Naive B cell (primary cell): Measurements from ENCODE around the gene GSG1L. TPM values are rescaled to one million over a fixed set of nuclear protein-coding genes. Genes with fewer than 3 reads are reported as not detected.
"Not testable (repeated sequence)": the region's sequence is repeated elsewhere in the genome, so short reads cannot be mapped to it uniquely, and the experiment has no call there.

Source experiments
- ATAC-seq, 2 donors: fragments of 150-1000 bp; cut with Tn5 transposase; 2 replicates each; pipeline ENCODE4 v1.10.0; 2021; ENCODE audit warnings: low read depth in 2 of 2, mild to moderate bottlenecking in 2 of 2, moderate library complexity in 2 of 2
- DNase-seq: peaks from one replicate; pipeline ENCODE4 v3.0.0; 2022
- H3K27ac Mint-ChIP-seq, 6 donors: one replicate each; pipeline ENCODE4 v1.8.0; 2020 to 2022; ENCODE audit warnings: mild to moderate bottlenecking in 6 of 6, mixed read lengths in 6 of 6, moderate library complexity in 5 of 6, inconsistent platforms in 2 of 6
- H3K27me3 Mint-ChIP-seq, 3 donors: one replicate each; pipeline ENCODE4 v1.8.0; 2021 to 2022; ENCODE audit warnings: mixed read lengths in 3 of 3, mild to moderate bottlenecking in 1 of 3
- H3K36me3 Mint-ChIP-seq, 2 donors: one replicate each; pipeline ENCODE4 v1.8.0; 2020 to 2022; ENCODE audit warnings: mixed read lengths in 2 of 2, inconsistent platforms in 1 of 2, mild to moderate bottlenecking in 1 of 2
- H3K4me1 Mint-ChIP-seq, 3 donors: one replicate each; pipeline ENCODE4 v1.8.0; 2020 to 2022; ENCODE audit warnings: mixed read lengths in 3 of 3, inconsistent platforms in 1 of 3, mild to moderate bottlenecking in 1 of 3, moderate library complexity in 1 of 3
- H3K4me3 Mint-ChIP-seq, 8 donors: one replicate each; pipeline ENCODE4 v1.8.0; 2020 to 2022; ENCODE audit warnings: mild to moderate bottlenecking in 8 of 8, mixed read lengths in 8 of 8, moderate library complexity in 8 of 8, inconsistent platforms in 2 of 8
- H3K9me3 Mint-ChIP-seq, 7 donors: one replicate each; pipeline ENCODE4 v1.8.0; 2020 to 2022; ENCODE audit warnings: mixed read lengths in 7 of 7, mild to moderate bottlenecking in 5 of 7, inconsistent platforms in 2 of 7, moderate library complexity in 1 of 7
- polyA plus RNA-seq, 6 donors: library from polyadenylated mRNA; unstranded; fragments of 300-500 nt; fragmentation: Illumina TruSeq; gene quantifications; one replicate each; pipeline ENCODE4 v1.2.3, GENCODE V29; 2021; ENCODE audit warnings: low read depth in 6 of 6

Gene GSG1L
- polyA plus RNA-seq, 6 donors from 2014 or later = not detected

- Mint-ChIP-seq H3K27me3 (no peaks in the 10 kb centered on the region), H3K27ac (no peak overlapping the region), H3K36me3 (peaks cover 12 to 18% of the 10 kb centered on the region in 2 donors), H3K9me3 (peaks cover 0 to 8% (median 4%) of the 10 kb centered on the region in 7 donors), H3K4me1 (peaks cover 3 to 6% (median 5%) of the 10 kb centered on the region in 3 donors), H3K4me3 (no peak overlapping the region)
- no peak for DNase-seq
- ATAC-seq = no peak
Observed at GRCh38 chr16:27743963-27744362, 319.6 kb downstream of the GSG1L start.

DNA sequence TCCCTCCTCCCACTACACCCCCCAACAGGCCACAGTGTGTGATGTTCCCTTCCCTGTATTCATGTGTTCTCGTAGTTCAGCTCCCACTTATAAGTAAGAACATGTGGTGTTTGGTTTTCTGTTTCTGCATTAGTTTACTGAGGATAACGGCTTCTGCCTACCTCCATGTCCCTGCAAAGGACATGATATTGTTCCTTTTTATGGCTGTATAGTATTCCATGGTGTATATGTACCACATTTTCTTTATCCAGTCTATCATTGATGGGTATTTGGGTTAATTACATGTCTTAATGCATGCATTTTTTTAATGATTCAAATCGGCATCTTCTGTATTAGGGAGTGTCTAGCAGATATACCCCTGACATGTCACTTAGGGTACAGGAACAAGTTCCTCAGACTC, 320.5 kb downstream of the GSG1L start:
- H3K36me3 Mint-ChIP-seq = peaks cover 22 to 25% of the 10 kb centered on the region in 2 donors
- H3K9me3 Mint-ChIP-seq, H3K27me3 Mint-ChIP-seq, H3K4me3 Mint-ChIP-seq, ATAC-seq, H3K4me1 Mint-ChIP-seq, H3K27ac Mint-ChIP-seq, DNase-seq: not testable (repeated sequence)

- H3K36me3 Mint-ChIP-seq = peaks cover 23 to 27% of the 10 kb centered on the region in 2 donors
- no peak for DNase-seq
- H3K4me3 Mint-ChIP-seq = no peak overlapping the region
- peaks cover 0 to 8% (median 4%) of the 10 kb centered on the region in 7 donors for H3K9me3 Mint-ChIP-seq
- no peaks in the 10 kb centered on the region for H3K4me1 Mint-ChIP-seq
- no peak overlapping the region for H3K27ac Mint-ChIP-seq
- no peak for ATAC-seq
- no peaks in the 10 kb centered on the region for H3K27me3 Mint-ChIP-seq
Observed at GRCh38 chr16:27742333-27742732, 321.2 kb downstream of the GSG1L start.

- no peak for DNase-seq
- peaks cover 0 to 8% (median 4%) of the 10 kb centered on the region in 7 donors for H3K9me3 Mint-ChIP-seq
- H3K4me1 Mint-ChIP-seq = no peaks in the 10 kb centered on the region
- H3K36me3 Mint-ChIP-seq = peaks cover 31 to 34% of the 10 kb centered on the region in 2 donors
- no peak overlapping the region for H3K4me3 Mint-ChIP-seq
- no peak for ATAC-seq
- no peaks in the 10 kb centered on the region for H3K27me3 Mint-ChIP-seq
- peak overlapping the region in 1 of 6 donors; percentile 44 for H3K27ac Mint-ChIP-seq
Observed at GRCh38 chr16:27740496-27741201, 322.9 kb downstream of the GSG1L start.

DNA sequence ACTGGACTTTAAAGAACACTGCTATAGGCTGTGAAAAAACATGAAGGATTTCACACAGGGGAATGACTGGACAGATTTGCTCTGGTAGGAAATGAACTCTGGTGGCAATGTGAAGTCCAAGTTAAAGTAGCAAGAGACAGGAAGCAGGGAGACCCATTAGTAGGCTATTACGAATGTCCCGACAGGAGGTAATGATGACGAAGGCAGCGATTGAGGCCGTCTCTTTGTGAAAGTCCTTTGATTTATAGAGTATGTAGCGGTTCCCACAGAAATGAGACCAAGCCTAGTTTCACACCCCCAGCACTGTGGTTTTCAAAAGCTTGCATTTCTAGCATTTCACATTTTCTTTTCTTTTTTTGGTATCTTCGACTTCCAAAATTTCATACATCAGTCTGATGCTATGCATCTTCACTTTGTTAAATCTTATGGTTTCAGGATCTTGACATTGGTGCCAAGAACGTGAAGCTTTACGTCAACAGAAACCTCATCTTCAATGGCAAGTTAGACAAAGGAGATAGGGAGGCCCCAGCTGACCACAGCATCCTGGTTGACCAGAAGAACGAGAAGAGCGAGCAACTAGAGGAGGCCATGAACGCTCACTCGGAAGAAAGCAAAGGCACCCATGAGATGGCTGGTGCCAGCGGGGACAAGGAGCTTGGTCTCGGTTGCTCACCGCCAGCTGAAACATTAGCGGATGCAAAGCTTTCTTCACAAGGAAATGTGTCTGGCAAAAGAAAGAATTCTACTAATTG, 323.7 kb downstream of the GSG1L start:
- no peaks in the 10 kb centered on the region for H3K4me1 Mint-ChIP-seq
- peaks cover 0 to 8% (median 4%) of the 10 kb centered on the region in 7 donors for H3K9me3 Mint-ChIP-seq
- no peak overlapping the region for H3K27ac Mint-ChIP-seq
- DNase-seq (no peak), ATAC-seq (no peak)
- H3K27me3 Mint-ChIP-seq = no peaks in the 10 kb centered on the region
- no peak overlapping the region for H3K4me3 Mint-ChIP-seq
- peaks cover 26 to 31% of the 10 kb centered on the region in 2 donors for H3K36me3 Mint-ChIP-seq

- H3K9me3 Mint-ChIP-seq = peaks cover 0 to 8% (median 4%) of the 10 kb centered on the region in 7 donors
- peaks cover 28 to 31% of the 10 kb centered on the region in 2 donors for H3K36me3 Mint-ChIP-seq
- DNase-seq (no peak), ATAC-seq (no peak)
- no peak overlapping the region for H3K4me3 Mint-ChIP-seq
- no peak overlapping the region for H3K27ac Mint-ChIP-seq
- H3K27me3 Mint-ChIP-seq = no peaks in the 10 kb centered on the region
- no peaks in the 10 kb centered on the region for H3K4me1 Mint-ChIP-seq
Observed at GRCh38 chr16:27738596-27738995, 324.9 kb downstream of the GSG1L start.

Other genes with a start within 250 kb of the GSG1L start
- 10 to 100 TPM; 34.0 to 59.1 (median 56.1) TPM for gene XPO6, start 148.3 kb upstream of the GSG1L start, polyA plus RNA-seq
- under 1 TPM; 0.19 to 0.76 (median 0.41) TPM for gene SBK1, start 228.8 kb upstream of the GSG1L start, polyA plus RNA-seq